ENCODE measurements around the gene SLC6A20.

DNA sequence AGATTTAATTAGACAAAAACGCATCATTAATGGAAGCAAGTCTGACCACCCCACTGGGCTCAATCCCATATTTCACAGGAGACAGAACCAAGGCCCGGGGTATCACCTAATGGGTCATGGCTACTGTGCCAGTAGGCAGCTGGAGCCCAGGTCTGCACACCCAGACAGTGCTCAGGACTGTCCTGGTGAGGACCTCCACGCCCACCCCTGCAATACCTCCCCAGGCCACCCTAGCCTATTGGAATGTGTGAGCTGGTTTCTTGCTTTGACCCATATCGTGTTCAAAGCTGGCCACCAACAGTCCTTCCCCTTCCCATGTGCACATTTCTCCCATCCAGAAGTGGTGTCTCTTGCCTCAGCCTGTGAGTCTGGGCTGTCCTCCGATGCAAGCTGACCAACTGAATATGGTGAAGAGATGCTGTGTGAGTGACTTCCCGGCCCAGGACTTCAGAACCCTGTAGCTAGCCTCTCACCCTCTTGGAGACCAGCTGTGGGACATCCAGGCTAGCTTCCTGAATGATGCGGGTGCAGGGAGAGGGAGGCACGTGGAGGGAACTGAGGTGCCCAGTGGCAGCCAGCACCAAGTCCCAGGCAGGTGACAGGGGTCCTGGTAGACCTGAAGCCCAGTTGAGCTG is 19.1 kb downstream of the SLC6A20 start:
- TF ChIP-seq, protein P1, sequence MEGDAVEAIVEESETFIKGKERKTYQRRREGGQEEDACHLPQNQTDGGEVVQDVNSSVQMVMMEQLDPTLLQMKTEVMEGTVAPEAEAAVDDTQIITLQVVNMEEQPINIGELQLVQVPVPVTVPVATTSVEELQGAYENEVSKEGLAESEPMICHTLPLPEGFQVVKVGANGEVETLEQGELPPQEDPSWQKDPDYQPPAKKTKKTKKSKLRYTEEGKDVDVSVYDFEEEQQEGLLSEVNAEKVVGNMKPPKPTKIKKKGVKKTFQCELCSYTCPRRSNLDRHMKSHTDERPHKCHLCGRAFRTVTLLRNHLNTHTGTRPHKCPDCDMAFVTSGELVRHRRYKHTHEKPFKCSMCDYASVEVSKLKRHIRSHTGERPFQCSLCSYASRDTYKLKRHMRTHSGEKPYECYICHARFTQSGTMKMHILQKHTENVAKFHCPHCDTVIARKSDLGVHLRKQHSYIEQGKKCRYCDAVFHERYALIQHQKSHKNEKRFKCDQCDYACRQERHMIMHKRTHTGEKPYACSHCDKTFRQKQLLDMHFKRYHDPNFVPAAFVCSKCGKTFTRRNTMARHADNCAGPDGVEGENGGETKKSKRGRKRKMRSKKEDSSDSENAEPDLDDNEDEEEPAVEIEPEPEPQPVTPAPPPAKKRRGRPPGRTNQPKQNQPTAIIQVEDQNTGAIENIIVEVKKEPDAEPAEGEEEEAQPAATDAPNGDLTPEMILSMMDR (IDR thresholded peaks at IDR 0.05; ENCODE audit: borderline replicate concordance, extremely low read depth, low read length, poor library complexity, severe bottlenecking), result no peak
- TF ChIP-seq EZH2 (IDR thresholded peaks at IDR 0.05; ENCODE audit: borderline replicate concordance, low read depth, low read length, severe bottlenecking), result no peak
